Spinal cord (tissue), 10 donors: ENCODE measurements around the gene PAAF1. TPM values are rescaled to one million over a fixed set of nuclear protein-coding genes. Genes with fewer than 3 reads are reported as not detected.

Experiments
- DNase-seq, 6 donors: peaks; one replicate each; pipeline versions ENCODE4 v3.0.0 to v3.0.0-alpha.2; 2013 to 2015; ENCODE audit warnings: low spot score in 6 of 6, low read depth in 4 of 6
- H3K27ac ChIP-seq: one replicate; pipeline ENCODE4 v1.5.1; 2013; ENCODE audit warnings: low read depth, low read length, control low read depth
- H3K27me3 ChIP-seq: one replicate; pipeline ENCODE4 v1.6.1; 2013; ENCODE audit warnings: low read length; ENCODE audit not compliant: control insufficient read depth, insufficient read depth
- H3K36me3 ChIP-seq: one replicate; pipeline ENCODE4 v1.6.1; 2013; ENCODE audit warnings: low read length; ENCODE audit not compliant: control insufficient read depth, insufficient read depth
- H3K4me1 ChIP-seq: one replicate; pipeline ENCODE4 v1.6.1; 2013; ENCODE audit warnings: low read length; ENCODE audit not compliant: control insufficient read depth, insufficient read depth
- H3K4me3 ChIP-seq: one replicate; pipeline ENCODE4 v1.5.1; 2013; ENCODE audit warnings: low read depth, low read length, control low read depth
- H3K9me3 ChIP-seq: one replicate; pipeline ENCODE4 v1.6.1; 2013; ENCODE audit warnings: low read length; ENCODE audit not compliant: control insufficient read depth, insufficient read depth
- WGBS: methylation state at CpG from one replicate; pipeline ENCODE4 v1.1.5; 2013; ENCODE audit warnings: missing lambda C conversion rate; ENCODE audit not compliant: insufficient coverage; 5-methylcytosine and 5-hydroxymethylcytosine counted together
- polyA plus RNA-seq, 2 donors: library from polyadenylated mRNA; unstranded; fragments of 120-200 nt; gene quantifications; one replicate each; pipeline ENCODE4 v1.2.1, GENCODE V29; 2013; ENCODE audit not compliant: insufficient read length in 2 of 2
- total RNA-seq, 2 donors: library from RNA; depleted of rRNA in 1 of 2; stranded (reverse); fragments of 120-200 nt in 1 of 2; fragments of >200 nt in 1 of 2; gene quantifications; one replicate each; pipeline versions ENCODE4 v1.2.3 to v1.2.4, GENCODE V29; 2013 to 2014
- donor health status: healthy.

PAAF1 gene
- total and polyA plus RNA-seq, 4 donors: 24.2 to 67.7 (median 40.4) TPM

GRCh38 chr11:73907191-73907590, 30.4 kb downstream of the PAAF1 start:
- Histone ChIP-seq H3K27ac (no peak overlapping the region), H3K4me1 (no peaks in the 10 kb centered on the region), H3K27me3 (no peaks in the 10 kb centered on the region), H3K9me3 (no peaks in the 10 kb centered on the region), H3K36me3 (peaks cover 37% of the 10 kb centered on the region), H3K4me3 (no peak overlapping the region)
- no peak for DNase-seq
- 86% methylated on average over 1 of the region's 4 CpGs for WGBS

DNA sequence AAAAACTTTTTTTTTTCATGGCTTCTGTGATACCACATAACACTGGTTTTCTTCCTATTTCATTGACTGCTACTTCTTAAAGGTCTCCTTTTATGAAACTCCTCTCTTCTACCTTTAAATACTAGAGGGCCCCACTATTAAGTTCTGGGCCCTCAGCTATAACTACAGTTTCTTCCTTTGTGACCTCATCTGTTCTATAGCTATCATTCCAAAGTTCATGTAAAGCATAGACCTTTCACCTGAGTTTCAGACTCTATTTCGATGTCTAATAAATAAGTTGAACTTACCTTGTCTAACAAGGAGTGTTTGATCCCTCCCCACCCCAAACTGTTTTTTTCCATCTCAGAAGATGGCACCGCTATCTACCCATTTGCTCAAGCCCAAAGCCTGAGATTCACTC, 35.2 kb downstream of the PAAF1 start:
- H3K4me3 ChIP-seq: no peak overlapping the region
- 100% methylated on average over 2 of the region's 2 CpGs for WGBS
- H3K4me1 ChIP-seq: no peaks in the 10 kb centered on the region
- H3K9me3 ChIP-seq: no peaks in the 10 kb centered on the region
- H3K27me3 ChIP-seq: no peaks in the 10 kb centered on the region
- H3K36me3 ChIP-seq: peaks cover 51% of the 10 kb centered on the region
- no peak for DNase-seq
- no peak overlapping the region for H3K27ac ChIP-seq

DNA sequence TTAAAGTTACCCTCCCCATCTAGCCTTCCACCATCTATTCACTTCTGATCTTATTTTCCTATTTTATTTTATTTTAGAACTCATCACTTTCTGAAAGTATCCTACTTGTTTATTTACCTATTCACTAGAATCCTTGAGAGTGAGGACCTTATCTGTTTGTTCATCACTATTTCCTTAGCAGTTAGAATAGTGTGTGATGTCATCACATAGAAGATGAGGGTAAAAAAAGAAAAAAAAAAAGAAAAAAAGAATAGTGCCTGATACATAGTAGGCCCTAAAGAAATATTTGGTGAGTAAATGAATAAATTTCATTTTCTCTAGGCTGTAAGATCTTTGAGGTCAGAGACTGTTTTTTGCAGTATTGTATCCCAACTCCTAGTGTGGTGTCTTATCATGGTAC, 36.7 kb downstream of the PAAF1 start:
- Histone ChIP-seq H3K36me3 (peaks cover 60% of the 10 kb centered on the region), H3K4me1 (no peaks in the 10 kb centered on the region), H3K4me3 (no peak overlapping the region), H3K27ac (no peak overlapping the region), H3K27me3 (no peaks in the 10 kb centered on the region), H3K9me3 (no peaks in the 10 kb centered on the region)
- no peak for DNase-seq

- Histone ChIP-seq H3K4me1 (no peaks in the 10 kb centered on the region), H3K36me3 (peaks cover 58% of the 10 kb centered on the region), H3K27me3 (no peaks in the 10 kb centered on the region), H3K27ac (no peak overlapping the region), H3K4me3 (no peak overlapping the region), H3K9me3 (no peaks in the 10 kb centered on the region)
- DNase-seq: no peak
- WGBS: 100% methylated on average over 2 of the region's 4 CpGs
Observed at GRCh38 chr11:73914284-73914683, 37.5 kb downstream of the PAAF1 start.

DNA sequence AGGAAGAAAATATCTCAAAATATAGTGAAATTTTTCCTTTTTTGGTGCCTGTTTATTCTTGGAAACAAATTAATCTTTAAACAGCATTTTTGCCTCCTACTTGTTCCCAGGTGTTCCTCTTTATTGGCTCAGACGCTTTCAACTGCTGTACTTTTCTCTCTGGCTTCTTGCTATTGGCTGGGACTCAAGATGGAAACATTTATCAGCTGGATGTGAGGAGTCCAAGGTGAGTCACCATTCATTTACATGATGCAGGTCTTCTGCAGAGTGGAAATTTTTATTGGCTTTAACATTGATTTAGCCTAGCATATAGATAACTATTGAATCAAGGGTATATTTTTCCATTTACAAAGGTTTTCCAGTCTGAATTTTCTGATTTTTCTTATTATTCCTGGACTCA, 39.6 kb downstream of the PAAF1 start:
- Histone ChIP-seq H3K4me1 (no peaks in the 10 kb centered on the region), H3K36me3 (peaks cover 55% of the 10 kb centered on the region), H3K9me3 (no peaks in the 10 kb centered on the region), H3K27ac (no peak overlapping the region), H3K4me3 (no peak overlapping the region), H3K27me3 (no peaks in the 10 kb centered on the region)
- DNase-seq: peak in 1 of 6 donors; percentile 12
- no CpG with 5 or more reads among the region's 1 CpG for WGBS

GRCh38 chr11:73921180-73921579, 44.4 kb downstream of the PAAF1 start:
- Histone ChIP-seq H3K9me3 (no peaks in the 10 kb centered on the region), H3K36me3 (peaks cover 42% of the 10 kb centered on the region), H3K27ac (no peak overlapping the region)

DNA sequence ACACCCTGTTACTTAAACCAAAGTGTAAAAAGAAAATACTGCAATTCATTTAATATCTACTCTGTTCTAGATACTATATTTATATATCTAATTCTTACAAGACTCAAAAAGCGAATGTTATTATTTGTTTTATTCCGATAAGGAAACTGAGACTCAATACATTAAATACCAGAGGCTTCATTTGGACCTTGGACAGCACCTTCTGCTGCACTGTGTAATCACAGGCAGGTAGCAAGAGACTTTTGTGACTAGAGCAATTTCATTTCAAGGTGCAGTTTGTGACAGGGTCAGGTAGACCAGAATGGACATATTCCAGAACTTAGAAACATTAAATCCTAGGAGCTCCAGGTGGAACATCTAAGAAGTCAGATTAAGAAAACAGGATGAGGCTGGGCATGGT, 52.6 kb downstream of the PAAF1 start:
- Histone ChIP-seq H3K27ac (no peak overlapping the region), H3K36me3 (peaks cover 36% of the 10 kb centered on the region), H3K27me3 (no peaks in the 10 kb centered on the region), H3K4me3 (no peak overlapping the region), H3K9me3 (no peaks in the 10 kb centered on the region), H3K4me1 (no peaks in the 10 kb centered on the region)
- WGBS: no CpG with 5 or more reads among the region's 2 CpGs
- no peak for DNase-seq

More at GRCh38 chr11:73921180-73921579, 44.4 kb downstream of the PAAF1 start:
- 100% methylated on average over 2 of the region's 4 CpGs for WGBS
- Histone ChIP-seq H3K4me1 (no peaks in the 10 kb centered on the region), H3K4me3 (no peak overlapping the region), H3K27me3 (no peaks in the 10 kb centered on the region)
- DNase-seq: no peak

GRCh38 chr11:73931039-73931645, 54.3 kb downstream of the PAAF1 start:
- Histone ChIP-seq H3K4me3 (no peak overlapping the region), H3K36me3 (peaks cover 30% of the 10 kb centered on the region), H3K27ac (no peak overlapping the region), H3K4me1 (no peaks in the 10 kb centered on the region), H3K9me3 (no peaks in the 10 kb centered on the region), H3K27me3 (no peaks in the 10 kb centered on the region)
- 62% methylated on average over 4 of the region's 7 CpGs for WGBS
- peak in 5 of 6 donors; percentile 15 to 88 (median 38) for DNase-seq

DNA sequence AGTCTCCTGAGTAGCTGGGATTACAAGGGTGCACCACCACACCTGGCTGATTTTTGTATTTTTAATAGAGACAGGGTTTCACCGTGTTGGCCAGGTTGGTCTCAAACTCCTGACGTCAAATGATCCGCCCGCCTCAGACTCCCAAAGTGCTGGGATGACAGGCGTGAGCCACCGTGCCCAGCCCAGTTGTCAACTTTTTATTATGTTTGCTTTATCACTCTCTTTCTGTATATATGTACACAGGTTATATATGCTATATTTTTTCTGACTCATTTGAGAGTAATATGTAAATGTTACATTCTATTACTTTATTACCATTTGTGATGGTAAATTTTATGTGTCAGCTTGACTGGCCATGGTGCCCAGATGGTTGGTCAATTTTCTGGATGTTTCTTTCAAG, 55.2 kb downstream of the PAAF1 start:
- H3K4me3 ChIP-seq: no peak overlapping the region
- no peaks in the 10 kb centered on the region for H3K9me3 ChIP-seq
- no peak for DNase-seq
- no peak overlapping the region for H3K27ac ChIP-seq
- no peaks in the 10 kb centered on the region for H3K27me3 ChIP-seq
- 80% methylated on average over 1 of the region's 6 CpGs for WGBS
- peaks cover 24% of the 10 kb centered on the region for H3K36me3 ChIP-seq
- no peaks in the 10 kb centered on the region for H3K4me1 ChIP-seq

DNA sequence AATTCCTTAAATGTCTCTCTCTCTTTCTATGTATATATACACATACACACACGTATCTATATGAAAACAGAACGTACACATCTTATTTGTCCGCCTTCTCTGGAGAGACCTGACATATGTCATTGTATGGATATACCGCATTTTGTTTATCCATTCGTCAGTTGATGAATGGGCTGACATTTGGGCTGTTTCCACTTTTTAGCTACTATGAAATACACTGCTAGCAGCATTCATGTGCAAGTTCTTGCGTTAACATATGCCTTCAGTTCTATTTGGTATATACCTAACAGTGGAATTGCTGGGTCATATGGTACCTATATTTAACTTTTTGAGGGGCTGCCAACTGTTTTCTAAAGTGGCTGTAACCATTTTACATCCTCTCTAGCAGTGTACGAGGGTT, 56.0 kb downstream of the PAAF1 start:
- Histone ChIP-seq H3K27me3 (no peaks in the 10 kb centered on the region), H3K27ac (no peak overlapping the region), H3K4me3 (no peak overlapping the region), H3K36me3 (peaks cover 20% of the 10 kb centered on the region), H3K9me3 (no peaks in the 10 kb centered on the region), H3K4me1 (no peaks in the 10 kb centered on the region)
- peak in 1 of 6 donors; percentile 85 for DNase-seq
- WGBS: no CpG with 5 or more reads among the region's 7 CpGs
